HG02571 (cell line): ENCODE results near the gene NDUFA7.
"Not testable (repeated sequence)": the region's sequence is repeated elsewhere in the genome, so short reads cannot be mapped to it uniquely, and the experiment has no call there.

Experiments used
- ATAC-seq: cut with Tn5 transposase; IDR thresholded peaks from one replicate; pipeline ENCODE4 v1.9.1; 2021; ENCODE audit warnings: mild to moderate bottlenecking, moderate library complexity; ENCODE audit not compliant: unreplicated experiment

The NDUFA7 gene

DNA sequence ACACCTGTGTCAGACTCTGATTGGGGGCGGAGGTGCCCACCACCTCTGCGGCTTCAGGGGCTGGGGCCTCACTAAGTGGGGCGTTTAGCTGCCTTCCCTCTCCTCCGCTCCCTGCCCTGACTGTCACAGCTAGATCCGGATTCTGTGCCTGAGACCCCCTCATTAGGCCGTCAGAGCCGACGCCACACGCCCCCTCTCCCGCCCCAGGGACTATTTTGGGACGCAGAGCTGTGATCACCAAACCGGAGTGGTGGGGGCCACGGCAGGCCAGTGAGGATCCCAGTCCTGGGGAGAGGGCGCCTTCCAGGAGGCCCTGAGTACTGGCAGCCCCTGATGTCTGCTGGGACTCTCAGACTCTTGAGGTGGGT lies 21.1 kb upstream of the NDUFA7 start:
- no peak for ATAC-seq

DNA sequence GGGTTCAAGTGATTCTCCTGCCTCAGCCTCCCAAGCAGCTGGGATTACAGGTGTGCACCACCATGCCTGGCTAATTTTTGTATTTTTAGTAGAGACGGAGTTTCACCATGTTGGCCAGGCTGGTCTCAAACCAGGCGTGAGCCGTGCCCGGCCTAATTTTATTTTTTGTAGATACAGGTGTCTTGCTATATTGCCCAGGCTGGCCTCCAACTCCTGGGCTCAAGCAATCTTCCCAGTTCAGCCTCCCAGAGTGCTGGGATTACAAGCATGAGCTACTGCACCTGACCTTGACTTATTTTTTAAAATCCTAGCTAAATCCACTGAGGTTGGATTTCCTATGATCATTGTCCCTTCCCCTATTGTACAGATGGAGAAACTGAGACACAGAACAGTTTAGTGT lies 20.3 kb upstream of the NDUFA7 start:
- ATAC-seq, result not testable (repeated sequence)

DNA sequence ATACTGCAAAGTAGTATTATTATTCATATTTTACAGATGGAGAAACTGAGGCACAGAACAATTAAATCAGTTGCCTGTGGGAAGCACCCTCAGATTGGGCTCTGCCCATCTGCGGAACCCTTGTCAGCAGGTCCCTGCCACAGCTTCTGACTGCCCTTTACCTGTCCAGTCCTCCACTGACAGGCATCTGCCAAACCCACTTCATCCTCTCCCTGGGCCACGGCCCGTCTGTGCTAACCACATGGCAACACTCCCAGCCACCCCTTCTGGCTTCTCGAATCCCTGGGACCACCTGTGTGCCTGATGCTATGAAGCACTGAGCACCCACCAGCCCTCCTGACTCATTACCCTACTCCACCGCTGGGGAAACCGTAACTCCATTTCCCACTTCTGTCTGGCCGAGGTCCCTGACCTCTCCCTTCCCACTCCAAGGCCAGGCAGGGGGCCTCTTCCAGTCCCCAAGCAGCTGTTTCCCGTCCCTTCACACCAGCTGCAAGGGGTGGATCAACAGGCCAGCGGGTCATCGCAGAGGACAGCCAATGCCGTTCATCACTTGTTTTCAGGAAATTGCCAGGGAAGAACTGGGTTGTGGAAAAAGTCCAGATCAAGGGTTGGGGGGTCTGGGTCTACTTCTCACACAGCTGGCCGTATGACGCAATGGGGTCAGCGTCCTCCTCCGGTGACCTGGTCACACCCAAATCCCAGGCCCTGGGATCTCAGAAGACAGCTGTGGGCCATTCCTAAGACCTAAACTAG lies 19.3 kb upstream of the NDUFA7 start:
- no peak for ATAC-seq

DNA sequence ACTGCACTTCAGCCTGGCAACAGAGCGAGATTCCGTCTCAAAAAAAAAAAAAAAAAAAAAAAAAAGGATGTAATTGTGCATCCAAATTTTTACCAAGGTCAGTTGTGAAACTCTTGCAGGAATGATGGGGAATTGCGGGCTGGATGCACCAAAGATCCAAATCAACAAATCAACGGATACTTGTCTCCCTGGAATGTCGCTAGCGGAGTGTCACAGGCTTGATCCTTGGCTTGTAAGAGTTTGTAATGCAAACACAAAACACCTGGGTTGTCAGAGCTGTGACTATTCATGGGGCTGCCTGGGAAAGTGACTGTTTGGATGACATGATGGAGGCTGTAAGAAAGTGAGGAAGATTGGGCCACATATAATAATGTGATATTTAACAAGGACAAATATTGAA lies 17.7 kb upstream of the NDUFA7 start:
- ATAC-seq, result no peak

DNA sequence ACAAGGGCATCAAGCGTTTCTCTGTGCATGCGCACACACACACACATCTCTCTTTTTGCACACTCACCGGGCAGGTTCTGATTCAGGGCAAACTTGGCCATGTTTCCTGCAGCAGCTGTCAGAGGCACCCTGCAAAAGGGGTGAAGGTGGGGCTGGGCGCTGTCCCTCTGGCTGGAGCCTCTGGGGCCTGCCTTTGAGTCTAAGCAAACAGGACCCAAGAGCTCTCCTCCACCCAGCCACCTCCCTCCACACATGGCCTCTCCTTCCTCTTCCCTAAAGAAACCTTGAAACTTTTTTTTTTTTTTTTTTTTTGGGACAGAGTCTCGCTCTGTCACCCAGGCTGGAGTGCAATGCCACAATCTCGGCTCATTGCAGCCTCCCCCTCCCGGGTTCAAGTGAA lies 16.6 kb upstream of the NDUFA7 start:
- no peak for ATAC-seq

DNA sequence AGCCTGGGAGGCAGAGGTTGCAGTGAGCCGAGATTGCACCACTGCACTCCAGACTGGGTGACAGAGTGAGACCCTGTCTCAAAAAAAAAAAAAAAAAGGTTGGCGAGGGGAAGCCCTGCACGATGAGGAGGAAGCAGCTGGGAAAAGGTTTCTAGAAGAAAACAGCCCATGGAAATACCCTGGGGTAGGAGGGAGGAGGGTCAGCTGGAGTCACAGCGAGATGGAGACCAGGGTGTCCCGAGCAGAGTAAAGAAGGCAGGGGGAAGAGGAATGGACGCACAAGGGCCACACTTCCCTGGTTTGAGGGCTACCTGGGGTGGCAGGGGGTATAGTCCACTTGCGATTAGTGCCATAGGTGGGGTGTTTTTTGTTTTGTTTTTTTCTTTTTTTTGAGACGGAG lies 15.5 kb upstream of the NDUFA7 start:
- ATAC-seq, result no peak

DNA sequence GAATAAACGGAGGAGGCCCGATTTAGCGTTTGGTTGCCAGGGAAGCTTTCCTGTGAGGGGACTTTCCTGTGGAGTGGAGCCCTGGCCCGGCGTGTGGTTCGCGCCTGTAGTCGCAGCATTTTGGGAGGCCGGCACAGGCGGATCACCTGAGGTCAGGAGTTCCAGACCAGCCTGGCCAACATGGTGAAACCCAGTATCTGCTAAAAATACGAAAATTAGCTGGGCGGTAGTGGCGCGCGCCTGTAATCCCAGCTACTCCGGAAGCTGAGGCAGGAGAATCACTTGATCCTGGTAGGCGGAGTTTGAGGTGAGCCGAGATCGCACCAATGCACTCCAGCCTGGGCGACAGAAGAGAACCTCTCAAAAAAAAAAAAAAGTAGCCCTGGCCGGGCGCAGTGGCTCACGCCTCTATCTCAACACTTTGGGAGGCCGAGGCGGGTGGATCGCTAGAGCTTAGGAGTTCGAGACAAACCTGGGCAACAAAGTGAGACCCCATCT lies 14.9 kb upstream of the NDUFA7 start:
- no peak for ATAC-seq

DNA sequence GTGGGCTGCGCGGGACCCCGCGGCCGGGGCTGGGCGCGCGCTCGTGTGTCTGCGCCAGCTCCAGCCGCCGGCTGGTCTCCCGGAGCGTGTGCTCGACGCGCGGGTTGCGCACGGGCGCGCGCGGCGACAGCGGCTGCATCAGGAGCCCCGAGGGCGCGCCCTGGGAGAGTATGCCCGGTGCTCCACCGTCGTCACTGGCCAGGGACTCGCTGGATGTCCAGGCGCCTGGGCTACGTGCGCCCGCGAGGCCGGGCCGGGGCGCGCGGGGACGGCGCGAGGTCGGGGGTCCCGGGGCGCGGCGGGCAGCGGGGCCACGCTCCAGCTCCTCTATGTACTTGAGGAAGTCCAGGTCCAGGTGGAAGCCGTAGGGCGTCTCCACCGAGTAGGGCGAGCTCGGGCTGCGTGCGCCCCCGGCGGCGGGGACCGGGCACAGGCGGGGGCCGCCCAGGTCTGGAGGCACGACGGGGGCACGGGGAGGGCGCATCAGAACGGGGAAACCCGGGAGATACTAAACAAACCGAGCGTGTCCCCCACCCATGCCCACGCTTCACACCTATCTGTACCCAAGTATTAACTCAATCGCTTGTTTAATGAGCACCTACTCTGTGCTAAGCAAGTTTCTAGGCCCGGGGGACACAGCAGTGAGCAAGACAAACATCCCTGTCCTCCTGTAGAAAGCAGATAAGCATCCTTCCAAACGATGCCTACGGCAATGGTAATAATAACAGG lies 14.3 kb upstream of the NDUFA7 start:
- no peak for ATAC-seq

DNA sequence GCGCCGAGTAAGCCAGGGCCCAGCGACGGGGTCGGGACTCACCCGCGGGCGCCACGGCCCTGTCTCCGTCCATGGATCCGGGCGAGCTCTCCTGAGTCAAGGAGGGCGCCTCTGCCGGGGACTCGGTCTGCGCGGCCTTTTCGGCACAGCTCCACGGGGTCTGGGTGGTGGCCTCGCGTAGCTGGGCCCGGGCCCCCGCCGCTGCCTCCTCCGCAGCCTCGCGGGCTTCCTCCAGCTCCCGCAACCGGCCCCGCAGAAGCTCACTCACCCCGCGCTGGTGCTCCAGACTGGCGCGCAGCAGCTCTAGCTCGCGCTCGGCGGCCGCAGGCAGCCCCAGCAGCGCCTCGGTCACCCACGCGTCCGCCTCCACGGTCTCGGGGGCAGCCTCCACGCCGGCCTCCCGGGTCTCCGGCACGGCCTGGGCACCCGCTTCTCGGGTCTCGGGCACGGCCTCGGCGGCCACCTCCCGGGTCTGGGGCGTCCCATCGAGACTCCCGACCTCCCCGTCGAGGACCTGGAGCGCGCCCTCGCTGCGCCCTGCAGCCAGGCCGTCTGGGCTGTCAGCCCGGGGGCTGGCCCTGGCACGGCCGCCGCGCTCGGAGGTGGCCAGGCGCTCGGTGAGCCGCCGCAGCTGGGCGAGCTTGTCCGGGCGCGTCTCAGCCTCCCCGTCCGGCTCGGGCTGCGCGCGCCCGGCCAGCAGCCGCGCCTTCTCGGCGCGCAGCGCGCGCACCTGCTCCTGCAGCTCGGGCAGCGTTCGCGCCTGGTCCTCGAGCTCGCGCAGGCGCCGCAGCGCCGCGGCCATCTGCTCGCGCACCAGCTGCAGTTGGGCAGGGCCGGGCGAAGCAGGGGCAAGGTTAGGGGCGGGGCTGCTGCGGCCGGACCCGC lies 13.5 kb upstream of the NDUFA7 start:
- ATAC-seq, result no peak

DNA sequence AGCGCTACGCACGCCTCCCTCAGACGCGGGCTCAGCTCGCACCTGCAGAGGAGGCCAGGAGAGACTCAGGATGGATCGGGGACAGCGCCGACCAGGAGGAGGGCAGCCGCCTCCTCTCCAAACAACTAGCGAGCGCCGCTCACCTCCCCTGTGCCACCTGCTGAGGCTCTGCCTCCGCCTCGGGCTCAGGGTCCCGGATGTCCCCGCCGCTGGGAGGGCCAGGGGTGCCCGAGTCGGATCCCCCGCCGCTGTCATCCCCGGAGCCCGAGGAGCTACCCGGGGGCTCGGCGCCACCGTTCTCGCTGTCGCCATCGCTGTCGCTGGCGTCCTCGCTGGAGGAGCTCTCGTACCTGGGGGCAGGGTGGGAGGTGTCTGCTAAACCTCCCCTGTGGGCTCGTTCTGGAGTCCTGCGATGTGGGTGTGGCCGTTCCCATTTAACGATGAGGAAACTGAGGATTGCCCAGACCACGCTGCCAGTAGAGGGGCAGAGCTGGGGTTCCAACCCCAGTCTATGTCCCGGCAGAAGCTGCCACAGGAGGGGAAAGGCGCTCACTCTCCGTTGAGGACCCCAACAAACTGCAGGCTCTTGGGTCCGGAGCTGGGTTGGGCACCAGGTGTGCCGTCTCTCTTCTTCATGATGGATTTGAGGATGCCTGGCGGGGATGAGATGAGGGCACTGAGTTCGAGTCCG lies 12.7 kb upstream of the NDUFA7 start:
- no peak for ATAC-seq

DNA sequence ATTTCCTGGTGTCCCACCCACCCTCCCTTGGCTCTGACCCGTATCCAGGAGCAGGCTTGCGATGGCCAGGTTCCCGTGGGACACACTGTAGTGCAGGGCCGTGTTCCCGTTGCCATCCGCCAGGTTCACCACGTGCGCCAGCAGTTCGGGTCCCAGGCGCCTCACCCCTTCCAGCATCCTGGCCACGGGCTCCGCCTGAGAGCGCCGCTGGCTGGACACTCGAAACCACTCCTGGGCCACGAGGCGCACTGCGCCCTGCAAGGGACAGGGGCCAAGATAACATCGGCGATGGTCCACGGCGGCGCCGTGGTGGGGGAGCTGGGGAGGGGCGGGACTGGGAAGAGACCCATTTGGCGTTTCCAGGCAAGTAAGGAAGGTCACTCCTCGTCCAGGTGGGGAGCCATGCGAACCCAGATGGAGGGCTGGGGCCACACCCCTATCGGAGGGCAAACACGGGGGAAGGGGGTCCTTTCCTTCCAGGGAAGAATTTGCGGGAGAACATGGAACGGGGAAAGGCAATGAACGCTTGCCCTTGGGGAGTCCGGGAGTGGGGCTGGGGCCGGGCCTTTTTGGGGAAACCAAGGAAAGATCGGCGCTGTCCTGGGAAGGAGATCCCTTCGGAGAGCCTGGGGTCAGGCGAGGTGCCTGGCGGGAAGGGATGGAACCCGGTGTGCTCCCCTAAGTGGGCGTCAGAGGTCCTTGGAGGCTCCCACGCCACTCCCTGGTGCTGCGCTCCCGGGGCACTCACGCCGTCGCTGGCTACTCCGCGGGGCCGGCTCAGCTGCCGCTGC lies 12.0 kb upstream of the NDUFA7 start:
- ATAC-seq, result no peak

DNA sequence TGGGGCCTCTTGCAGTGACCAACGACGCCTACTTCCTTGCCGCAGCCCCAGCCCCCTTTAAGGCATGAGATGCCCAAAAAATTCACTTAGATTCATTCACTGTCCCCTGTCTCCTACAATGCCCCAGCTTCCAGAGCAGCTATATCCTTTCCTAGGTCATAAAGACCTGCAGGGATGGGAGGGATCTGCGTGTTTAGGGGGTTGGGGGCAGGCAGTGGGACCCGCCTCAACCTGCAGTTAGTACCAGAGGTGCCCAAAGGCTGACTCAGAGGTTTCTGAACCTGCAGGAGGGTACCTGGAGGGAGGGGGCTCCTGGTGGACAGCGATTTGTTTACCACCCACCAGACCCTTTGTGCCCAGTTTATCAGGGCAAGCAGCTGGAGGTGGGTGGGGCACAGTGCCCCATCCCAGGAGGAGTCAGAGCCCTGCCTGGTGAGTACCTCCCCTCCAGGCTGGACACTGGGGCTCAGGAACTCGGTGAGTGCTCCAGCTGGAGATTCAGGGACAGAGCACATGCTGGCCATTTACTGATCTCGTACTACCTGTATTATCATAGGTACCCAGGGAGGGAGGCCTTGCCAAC lies 10.2 kb upstream of the NDUFA7 start:
- ATAC-seq, result no peak

DNA sequence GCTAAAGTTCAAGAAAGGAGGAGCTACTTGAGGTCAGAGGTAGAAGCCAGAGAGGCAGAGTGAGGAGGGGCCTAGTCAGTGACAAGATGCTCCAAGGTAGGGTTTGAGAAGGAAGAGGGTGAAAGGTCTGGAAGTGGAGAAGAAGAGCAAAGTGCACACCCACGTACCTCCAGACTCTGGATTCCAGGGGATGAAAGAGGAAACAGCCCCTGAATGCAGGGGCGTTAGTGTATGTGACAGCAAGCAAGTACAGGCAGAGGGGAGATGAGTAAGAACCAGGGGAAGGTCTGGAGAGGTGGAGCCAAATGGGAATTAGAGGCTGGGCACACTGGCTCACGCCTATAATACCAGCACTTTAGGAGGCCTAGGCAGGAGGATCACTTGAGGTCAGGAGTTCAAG lies 8.8 kb upstream of the NDUFA7 start:
- ATAC-seq, result no peak

DNA sequence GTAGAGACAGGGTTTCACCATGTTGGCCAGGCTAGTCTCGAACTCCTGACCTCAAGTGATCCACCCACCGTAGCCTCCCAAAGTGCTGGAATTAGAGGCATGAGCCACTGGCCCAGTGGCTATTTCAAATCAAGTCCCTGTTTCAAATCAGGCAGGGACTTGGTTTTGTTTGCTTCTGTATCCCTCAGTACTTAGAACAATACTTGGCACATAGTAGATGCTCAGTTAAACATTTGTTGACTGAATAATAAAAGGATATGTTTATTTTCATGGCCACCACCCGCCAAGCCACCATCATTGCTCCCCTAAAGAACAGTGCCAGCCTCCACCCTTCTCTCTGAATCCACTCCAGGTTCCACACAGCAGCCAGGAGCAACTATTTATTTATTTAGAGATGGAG lies 4.3 kb upstream of the NDUFA7 start:
- no peak for ATAC-seq

DNA sequence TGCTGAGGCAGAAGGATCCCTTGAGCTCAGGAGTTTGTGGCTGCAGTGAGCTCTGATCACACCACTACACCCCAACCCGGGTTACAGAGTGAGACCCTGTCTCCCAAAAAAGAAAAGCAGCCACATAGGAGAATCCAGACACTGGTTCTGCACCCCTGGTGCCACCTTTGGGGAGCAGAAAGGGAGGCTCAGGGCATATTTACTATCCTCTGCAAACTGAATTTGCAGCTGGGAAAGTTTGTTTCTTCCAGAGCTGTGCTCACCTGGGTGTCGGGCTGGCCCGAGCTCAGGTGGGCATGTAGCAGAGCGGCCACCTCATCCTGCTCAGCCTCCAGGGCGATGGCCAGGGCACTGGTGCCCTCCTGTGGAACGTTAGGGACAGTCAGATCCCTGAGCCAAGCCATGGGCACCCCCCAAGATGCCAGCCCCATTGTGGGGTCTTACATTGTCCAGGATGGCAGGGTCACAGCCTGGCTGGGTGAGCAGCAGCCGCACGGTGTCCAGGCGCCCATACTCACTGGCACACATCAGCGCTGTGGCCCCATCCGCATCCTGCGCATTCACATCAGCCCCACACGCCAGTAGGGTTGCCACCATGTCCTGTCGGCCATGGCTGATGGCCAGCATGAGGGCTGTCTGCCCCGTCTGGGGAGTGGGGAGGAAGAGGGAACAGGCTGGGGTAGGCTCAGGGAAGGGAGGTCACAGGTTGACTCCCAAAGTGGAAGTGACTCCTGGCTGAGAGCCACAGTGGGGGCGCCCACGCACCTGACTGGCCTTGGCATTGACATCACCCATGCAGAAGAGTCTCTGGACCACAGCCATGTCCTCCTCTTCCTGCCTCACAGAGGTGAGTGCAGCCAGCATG lies 3.2 kb upstream of the NDUFA7 start:
- ATAC-seq, result no peak

DNA sequence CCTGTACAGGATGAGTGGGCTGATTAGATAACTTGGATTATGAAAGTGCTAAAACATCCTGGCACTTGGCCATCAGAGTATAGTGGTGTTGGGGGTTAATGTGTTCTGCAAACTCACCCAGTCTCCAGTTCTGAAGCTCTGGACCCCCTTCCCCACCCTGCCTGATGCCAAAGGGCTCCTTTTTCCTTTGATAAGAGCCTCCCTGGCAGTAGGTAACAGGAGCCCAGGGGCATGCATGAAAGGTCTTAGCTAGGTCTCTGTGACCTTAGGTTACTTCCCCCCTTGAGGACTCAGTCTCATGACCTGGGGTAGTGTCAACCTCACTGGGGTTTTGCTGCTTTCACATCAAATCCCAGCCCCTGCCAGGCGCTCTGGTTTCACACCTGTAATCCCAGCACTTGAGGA lies 2.6 kb upstream of the NDUFA7 start:
- no peak for ATAC-seq

DNA sequence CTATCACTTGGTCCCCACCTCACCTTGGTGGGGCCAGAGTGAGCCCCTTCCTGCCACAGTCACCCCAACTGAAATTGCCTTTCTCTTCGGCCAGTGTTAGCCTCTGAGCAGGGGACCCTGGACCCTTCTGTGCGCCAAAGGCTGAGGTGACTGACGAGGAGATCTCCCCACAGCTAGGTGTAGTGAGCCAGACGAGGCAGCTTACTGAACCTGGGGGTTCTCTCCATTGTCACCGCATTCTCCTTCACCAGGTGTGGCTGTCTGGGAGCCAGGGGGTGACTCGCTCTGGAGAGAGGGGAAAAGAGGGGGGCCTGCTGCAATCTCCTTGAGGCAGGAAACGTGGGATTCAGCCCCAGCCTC lies 1.4 kb upstream of the NDUFA7 start:
- ATAC-seq, result no peak

DNA sequence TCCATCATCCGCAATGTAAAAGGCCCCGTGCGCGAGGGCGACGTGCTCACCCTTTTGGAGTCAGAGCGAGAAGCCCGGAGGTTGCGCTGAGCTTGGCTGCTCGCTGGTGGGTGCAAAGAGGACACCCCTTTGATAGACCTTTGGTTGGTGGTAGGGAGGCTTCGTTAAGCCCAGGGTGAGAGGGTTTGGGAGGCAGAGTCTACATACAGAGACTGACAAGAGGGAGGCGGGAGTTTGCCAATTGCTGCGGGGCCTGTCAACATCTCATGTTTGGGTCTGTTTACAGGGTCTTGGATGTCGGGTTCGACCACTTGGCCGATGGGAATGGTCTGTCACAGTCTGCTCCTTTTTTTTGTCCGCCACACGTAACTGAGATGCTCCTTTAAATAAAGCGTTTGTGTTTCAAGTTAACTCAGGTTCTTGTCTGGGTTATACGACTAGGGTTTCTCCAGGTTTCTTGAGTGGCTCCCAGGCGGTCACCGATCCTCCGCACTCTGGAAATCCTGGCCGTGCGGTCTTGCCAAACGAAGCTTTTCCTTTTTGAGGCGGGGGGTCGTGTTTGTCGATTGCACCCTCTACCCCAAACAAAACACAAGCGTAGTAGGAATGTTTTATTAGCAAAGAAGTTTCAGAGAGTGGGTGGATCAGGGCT lies 937 bp upstream of the NDUFA7 start:
- ATAC-seq, result no peak
